ENCODE data around the gene SKP2. TPM values are rescaled to one million over a fixed set of nuclear protein-coding genes. Genes with fewer than 3 reads are reported as not detected.

Gene SKP2
- total and polyA plus RNA-seq, 10 donors, result 4.2 to 23.6 (median 15.2) TPM

DNA sequence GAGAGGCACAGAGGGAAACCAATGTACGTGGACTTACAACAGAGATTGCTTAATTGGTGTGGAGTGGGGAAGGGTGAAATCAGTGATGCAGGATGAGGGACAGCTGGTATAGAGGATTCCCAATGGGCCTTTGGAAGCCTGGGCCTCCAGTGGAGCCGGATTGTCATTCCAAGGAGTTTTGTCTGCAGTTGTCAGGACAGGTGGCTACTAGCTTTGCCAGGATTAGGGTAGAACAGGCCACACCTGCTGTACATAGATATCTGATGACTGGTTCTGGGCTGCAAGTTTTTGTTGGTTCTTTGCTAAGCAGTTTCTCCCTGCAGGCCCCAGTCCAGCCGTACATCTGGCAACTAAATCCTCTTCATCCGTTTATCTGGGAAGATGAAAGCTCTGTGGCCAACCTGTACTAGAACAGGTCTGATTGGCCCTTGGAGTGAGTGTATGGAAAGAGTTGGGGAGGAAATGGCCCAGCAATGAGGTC is 4.2 kb downstream of the SKP2 start:
- Histone ChIP-seq H3K4me1 (peaks cover 10 to 67% (median 42%) of the 10 kb centered on the region in 6 donors), H3K4me3 (no peak overlapping the region), H3K27me3 (replicated peaks in 1 of 7) (no peaks in the 10 kb centered on the region), H3K27ac (no peak overlapping the region), H3K9me3 (no peaks in the 10 kb centered on the region), H3K36me3 (peaks cover 0 to 78% (median 14%) of the 10 kb centered on the region in 6 donors)
- intact Hi-C loops (cut with DNase I; ENCODE audit: low total_unique reads), result loop anchor here (10.0 kb wide), 1 partner anchor 79 kb away; no protein-coding TSS in a partner anchor
- TF ChIP-seq, protein P1, sequence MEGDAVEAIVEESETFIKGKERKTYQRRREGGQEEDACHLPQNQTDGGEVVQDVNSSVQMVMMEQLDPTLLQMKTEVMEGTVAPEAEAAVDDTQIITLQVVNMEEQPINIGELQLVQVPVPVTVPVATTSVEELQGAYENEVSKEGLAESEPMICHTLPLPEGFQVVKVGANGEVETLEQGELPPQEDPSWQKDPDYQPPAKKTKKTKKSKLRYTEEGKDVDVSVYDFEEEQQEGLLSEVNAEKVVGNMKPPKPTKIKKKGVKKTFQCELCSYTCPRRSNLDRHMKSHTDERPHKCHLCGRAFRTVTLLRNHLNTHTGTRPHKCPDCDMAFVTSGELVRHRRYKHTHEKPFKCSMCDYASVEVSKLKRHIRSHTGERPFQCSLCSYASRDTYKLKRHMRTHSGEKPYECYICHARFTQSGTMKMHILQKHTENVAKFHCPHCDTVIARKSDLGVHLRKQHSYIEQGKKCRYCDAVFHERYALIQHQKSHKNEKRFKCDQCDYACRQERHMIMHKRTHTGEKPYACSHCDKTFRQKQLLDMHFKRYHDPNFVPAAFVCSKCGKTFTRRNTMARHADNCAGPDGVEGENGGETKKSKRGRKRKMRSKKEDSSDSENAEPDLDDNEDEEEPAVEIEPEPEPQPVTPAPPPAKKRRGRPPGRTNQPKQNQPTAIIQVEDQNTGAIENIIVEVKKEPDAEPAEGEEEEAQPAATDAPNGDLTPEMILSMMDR (IDR thresholded peaks at IDR 0.05 in 8 of 11, conservative IDR thresholded peaks at IDR 0.05 in 3 of 11), result no peak
- TF ChIP-seq POLR2AphosphoS5 (IDR thresholded peaks at IDR 0.05) (no peak), POLR2A (IDR thresholded peaks at IDR 0.05) (no peak)
- DNase-seq, result no peak
- WGBS, 5 donors, result 79 to 91% (median 83%) methylated on average over 4 of the region's 4 CpGs

DNA sequence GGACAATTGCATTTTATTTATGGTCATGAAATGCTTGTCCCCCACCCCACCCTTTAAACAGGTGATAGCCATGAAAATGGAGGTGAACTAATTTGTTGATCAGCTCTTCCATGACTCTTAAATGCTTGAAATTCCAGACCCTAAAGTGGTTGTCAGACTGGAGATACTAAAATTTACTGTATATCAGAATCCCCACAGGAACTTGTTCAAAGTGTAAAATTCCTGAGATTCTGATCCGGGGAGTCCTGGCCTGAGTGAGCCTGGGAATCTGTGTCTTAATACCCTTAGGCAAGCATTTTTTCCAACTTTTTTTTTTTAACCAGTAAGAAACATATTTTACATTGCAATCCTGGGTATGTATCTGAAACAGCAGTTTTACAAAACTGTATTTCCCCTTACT is 4.7 kb downstream of the SKP2 start:
- no peaks in the 10 kb centered on the region for H3K9me3 ChIP-seq
- no peaks in the 10 kb centered on the region for H3K27me3 ChIP-seq (replicated peaks in 1 of 7)
- 58 to 77% (median 72%) methylated on average over 1 of the region's 1 CpG for WGBS, 5 donors
- peaks cover 0 to 82% (median 15%) of the 10 kb centered on the region in 6 donors for H3K36me3 ChIP-seq
- no peak overlapping the region for H3K4me3 ChIP-seq
- TF ChIP-seq POLR2AphosphoS5 (IDR thresholded peaks at IDR 0.05), result no peak
- TF ChIP-seq POLR2A (IDR thresholded peaks at IDR 0.05), result no peak
- TF ChIP-seq, protein P1 (IDR thresholded peaks at IDR 0.05 in 8 of 11, conservative IDR thresholded peaks at IDR 0.05 in 3 of 11), result no peak
- intact Hi-C loops (cut with DNase I; ENCODE audit: low total_unique reads), result loop anchor here (10.0 kb wide), 1 partner anchor 78 kb away; no protein-coding TSS in a partner anchor
- DNase-seq, result no peak
- no peak overlapping the region for H3K27ac ChIP-seq
- H3K4me1 ChIP-seq, result peaks cover 10 to 66% (median 41%) of the 10 kb centered on the region in 6 donors

DNA sequence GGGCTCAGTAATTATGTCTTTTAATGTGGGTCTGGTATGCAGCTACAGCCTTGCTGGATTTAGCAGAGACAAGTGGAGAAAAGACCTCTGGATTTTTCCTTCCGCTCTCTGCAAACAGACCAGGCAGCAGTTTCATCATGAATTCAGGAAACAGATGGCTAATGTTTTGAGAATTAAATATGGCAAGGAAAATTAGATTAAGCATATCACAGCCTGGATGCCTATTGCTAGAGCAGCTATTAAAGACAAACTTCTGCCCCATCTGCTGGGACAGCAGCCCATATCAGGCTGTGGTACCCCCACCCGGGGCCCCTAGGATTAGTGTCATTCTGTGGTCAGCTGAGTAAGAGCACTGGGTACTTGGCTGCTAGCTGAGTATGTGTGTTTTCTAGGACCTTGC is 6.2 kb downstream of the SKP2 start:
- Histone ChIP-seq H3K4me1 (peaks cover 5 to 54% (median 32%) of the 10 kb centered on the region in 6 donors), H3K36me3 (peaks cover 0 to 97% (median 24%) of the 10 kb centered on the region in 6 donors), H3K4me3 (no peak overlapping the region), H3K27ac (peak overlapping the region in 2 of 8 donors; percentile 16 to 17), H3K9me3 (no peaks in the 10 kb centered on the region), H3K27me3 (replicated peaks in 1 of 7) (no peaks in the 10 kb centered on the region)
- no peak for DNase-seq
- 42 to 62% (median 51%) methylated on average over 2 of the region's 2 CpGs for WGBS, 5 donors
- intact Hi-C loops (cut with DNase I; ENCODE audit: low total_unique reads), result loop anchor here (10.0 kb wide), 1 partner anchor 77 kb away; no protein-coding TSS in a partner anchor
- no peak for TF ChIP-seq POLR2AphosphoS5 (IDR thresholded peaks at IDR 0.05)
- TF ChIP-seq, protein P1 (IDR thresholded peaks at IDR 0.05 in 8 of 11, conservative IDR thresholded peaks at IDR 0.05 in 3 of 11), result no peak
- no peak for TF ChIP-seq POLR2A (IDR thresholded peaks at IDR 0.05)

DNA sequence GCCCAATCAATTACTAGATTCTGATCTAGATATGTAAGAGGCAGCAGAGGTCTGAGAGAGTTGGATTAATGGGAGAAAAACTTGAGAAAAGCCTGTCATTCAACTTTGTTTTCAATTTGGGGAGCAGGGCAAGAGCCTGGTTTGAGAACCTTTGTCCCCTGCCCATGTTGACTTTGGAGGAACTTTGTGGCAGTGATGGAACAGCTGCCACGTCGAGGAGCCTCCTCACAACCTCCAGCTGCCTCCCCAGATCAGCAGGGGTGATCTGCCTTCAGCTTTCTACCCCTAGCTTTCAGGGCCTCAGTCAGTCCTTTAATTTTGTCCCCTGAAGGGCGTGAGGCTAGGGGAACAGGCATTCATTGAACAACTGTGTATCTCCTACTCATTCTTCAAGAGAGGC is 8.7 kb downstream of the SKP2 start:
- H3K36me3 ChIP-seq, result peaks cover 3 to 100% (median 40%) of the 10 kb centered on the region in 6 donors

More for the DNA sequence above, 8.7 kb downstream of the SKP2 start:
- no peaks in the 10 kb centered on the region for H3K27me3 ChIP-seq (replicated peaks in 1 of 7)
- H3K4me1 ChIP-seq, result peaks cover 0 to 30% (median 17%) of the 10 kb centered on the region in 6 donors
- 90 to 98% (median 94%) methylated on average over 3 of the region's 3 CpGs for WGBS, 5 donors
- TF ChIP-seq POLR2A (IDR thresholded peaks at IDR 0.05) (no peak), POLR2AphosphoS5 (IDR thresholded peaks at IDR 0.05) (no peak)
- TF ChIP-seq, protein P1 (IDR thresholded peaks at IDR 0.05 in 8 of 11, conservative IDR thresholded peaks at IDR 0.05 in 3 of 11), result no peak
- no peak overlapping the region for H3K27ac ChIP-seq
- no peak for DNase-seq
- H3K4me3 ChIP-seq, result no peak overlapping the region
- intact Hi-C loops (cut with DNase I; ENCODE audit: low total_unique reads), result no loop called here
- no peaks in the 10 kb centered on the region for H3K9me3 ChIP-seq

Measured in spleen (tissue), 11 donors.